HepG2 (cell line): ENCODE measurements around the gene MORC3. TPM values are rescaled to one million over a fixed set of nuclear protein-coding genes. Genes with fewer than 3 reads are reported as not detected.
"Not testable (repeated sequence)": the region's sequence is repeated elsewhere in the genome, so short reads cannot be mapped to it uniquely, and the experiment has no call there.

Experiments
- ATAC-seq: fragments of 200-7000 bp; cut with Tn5 transposase; 3 replicates; pipeline ENCODE4 v1.9.1; 2020; ENCODE audit warnings: mild to moderate bottlenecking, moderate library complexity
- BruUV-seq: library from RNA; stranded (reverse); fragments of 400-500 nt; replicated peaks from 2 replicates; lab custom pipeline; 2021; lab: Mats Ljungman, UMichigan
- CTCF ChIA-PET: fragments of 300-600 bp; formaldehyde crosslinking; extraction: SDS; loops from one replicate; lab custom pipeline; 2021; ENCODE audit warnings: low total read pairs, inconsistent platforms, low intra/inter-chr PET ratio; lab: Yijun Ruan, JAX
- POLR2A ChIA-PET: fragments of 350-600 bp; sonication (Branson Sonifier 250); formaldehyde crosslinking; loops from one replicate; lab custom pipeline; 2020; ENCODE audit warnings: antibody characterized with exemption, inconsistent platforms; lab: Yijun Ruan, JAX
- DNase-seq: peaks from one replicate; pipeline ENCODE4 v3.0.0-alpha.2; 2015; ENCODE audit warnings: low spot score
- FAIRE-seq: peaks from 3 replicates; lab custom pipeline; 2011; peaks lifted over from hg19 to GRCh38; lab: Jason Lieb, UNC
- H2AFZ ChIP-seq: one replicate; pipeline ENCODE4 v1.6.1; 2011; ENCODE audit warnings: low read length, inconsistent platforms
- H3K27ac ChIP-seq: fragments of 300-600 bp; 3 replicates; pipeline ENCODE4 v1.8.0; 2011; ENCODE audit warnings: mixed run types, mild to moderate bottlenecking, mixed read lengths, low read length, inconsistent platforms; ENCODE audit not compliant: insufficient read depth; ENCODE audit errors: extremely low read length
- H3K27me3 ChIP-seq, 2 experiments: fragments of 200-600 bp in 1 of 2; 2 replicates in 1 of 2; 3 replicates in 1 of 2; pipeline versions ENCODE4 v1.6.0 to v1.8.0; 2011; ENCODE audit warnings: low read length in 2 of 2, mild to moderate bottlenecking in 2 of 2, moderate library complexity in 2 of 2, inconsistent platforms in 1 of 2; ENCODE audit not compliant: insufficient read depth in 2 of 2, control insufficient read depth in 1 of 2
- H3K36me3 ChIP-seq, 2 experiments: fragments of 200-600 bp in 1 of 2; replicated peaks in 1 of 2; 2 replicates in 1 of 2; 3 replicates in 1 of 2; pipeline versions ENCODE4 v1.5.1 to v1.8.0; 2011; ENCODE audit warnings: low read length in 2 of 2, inconsistent platforms in 1 of 2; ENCODE audit not compliant: insufficient read depth in 2 of 2, control insufficient read depth in 1 of 2
- H3K4me1 ChIP-seq: 2 replicates; pipeline ENCODE4 v1.5.1; 2012; ENCODE audit warnings: low read length, inconsistent platforms; ENCODE audit not compliant: insufficient read depth
- H3K4me2 ChIP-seq: 2 replicates; pipeline ENCODE4 v1.6.0; 2011; ENCODE audit warnings: low read depth, low read length, inconsistent platforms
- H3K4me3 ChIP-seq, 3 experiments: fragments of 200-600 bp in 1 of 3; sonication (generic), shearing (Covaris generic) in 1 of 3; replicated peaks in 1 of 3; 2 replicates each; pipeline ENCODE4 v1.5.1; 2011 to 2016; ENCODE audit warnings: low read length in 3 of 3, inconsistent platforms in 2 of 3, low read depth in 2 of 3, mild to moderate bottlenecking in 2 of 3, control low read depth in 1 of 3, mixed read lengths in 1 of 3; ENCODE audit not compliant: insufficient read depth in 1 of 3
- H3K79me2 ChIP-seq: one replicate; pipeline ENCODE4 v1.6.1; 2011; ENCODE audit warnings: low read length, inconsistent platforms; ENCODE audit not compliant: insufficient read depth
- H3K9ac ChIP-seq: 2 replicates; pipeline ENCODE4 v1.6.0; 2011; ENCODE audit warnings: mild to moderate bottlenecking, low read depth, low read length, inconsistent platforms; ENCODE audit not compliant: insufficient read depth
- H3K9me3 ChIP-seq: 2 replicates; pipeline ENCODE4 v1.5.1; 2012; ENCODE audit warnings: mild to moderate bottlenecking, low read length
- H4K20me1 ChIP-seq: 2 replicates; pipeline ENCODE4 v1.6.0; 2011; ENCODE audit warnings: inconsistent platforms, mild to moderate bottlenecking, low read length, moderate library complexity; ENCODE audit not compliant: insufficient read depth
- DZIP1 ChIP-seq: sonication (generic); formaldehyde crosslinking; IDR thresholded peaks from 2 replicates; pipeline ENCODE4 v1.5.0; 2020; ENCODE audit warnings: mild to moderate bottlenecking, missing genetic modification reagents
- EP300 ChIP-seq, 3 experiments: sonication (generic) in 1 of 3; formaldehyde crosslinking in 1 of 3; IDR thresholded peaks; 2 replicates each; pipeline versions ENCODE4 v1.5.1 to v1.6.1; 2011 to 2020; ENCODE audit warnings: low read depth in 2 of 3, low read length in 2 of 3, borderline replicate concordance in 1 of 3, improper control_type of control experiment in 1 of 3, mild to moderate bottlenecking in 1 of 3, missing genetic modification reagents in 1 of 3, moderate library complexity in 1 of 3
- MAX ChIP-seq: IDR thresholded peaks from 2 replicates; pipeline ENCODE4 v1.6.1; 2012; ENCODE audit warnings: inconsistent platforms
- PRDM10 ChIP-seq: sonication (generic); formaldehyde crosslinking; IDR thresholded peaks from 2 replicates; pipeline ENCODE4 v1.4.0; 2020; ENCODE audit warnings: low read depth, missing genetic modification reagents
- WGBS: methylation state at CpG from one replicate; pipeline ENCODE4 v1.1.6; 2017; ENCODE audit warnings: low lambda C conversion rate; 5-methylcytosine and 5-hydroxymethylcytosine counted together
- in situ Hi-C: cut with HindIII; loops from 2 replicates; pipeline ENCODE4 v1.10.0; 2017; ENCODE audit warnings: low pct_unique_long_range_greater_than_20kb; ENCODE audit not compliant: extremely low pct_ligation_motif_present
- intact Hi-C: fragments of 100-400 bp; cut with micrococcal nuclease; formaldehyde crosslinking; loops from one replicate; pipeline ENCODE4 v1.10.0; 2022; ENCODE audit not compliant: unreplicated experiment
- polyA plus RNA-seq, 8 experiments: library from polyadenylated mRNA; depleted of rRNA in 3 of 8; stranded (reverse) in 7 of 8; unstranded in 1 of 8; fragments of >200 nt; fragmentation: Illumina TruSeq in 4 of 8; extraction: Trizol in 4 of 8; gene quantifications; 2 replicates each; pipeline versions ENCODE4 v1.2.1 to v1.2.3, GENCODE V29; 2011 to 2016; ENCODE audit warnings: low read depth in 4 of 8, missing spikeins in 1 of 8, mixed read lengths in 1 of 8; ENCODE audit not compliant: insufficient read depth in 1 of 8
- total RNA-seq, 5 experiments: library from RNA; depleted of rRNA; stranded (reverse); fragments of >200 nt; fragmentation: Illumina TruSeq; extraction: Trizol; gene quantifications; 2 replicates each; pipeline ENCODE4 v1.2.3, GENCODE V29; 2016; ENCODE audit warnings: low read depth in 1 of 5

Gene MORC3
- total and polyA plus RNA-seq, 2 of the 13 experiments (the other 11 are each of a cell fraction or from before 2014, with no cell fraction given): 12.9 to 19.5 TPM

GRCh38 chr21:36399736-36400135, 79.7 kb downstream of the MORC3 start:
- H4K20me1 ChIP-seq, CTCF ChIA-PET, H3K9me3 ChIP-seq, H3K27ac ChIP-seq, H3K4me3 ChIP-seq, ATAC-seq, in situ Hi-C loops, H3K9ac ChIP-seq, BruUV-seq, intact Hi-C loops, FAIRE-seq, H3K79me2 ChIP-seq, H3K4me1 ChIP-seq, H3K27me3 ChIP-seq, DNase-seq, H3K4me2 ChIP-seq, H2AFZ ChIP-seq: not testable (repeated sequence)
- POLR2A ChIA-PET: interaction anchor here (0.8 kb wide), 1 partner anchor 286 kb away, joined by 3 read pairs; no protein-coding TSS in a partner anchor
- peaks cover 5 to 30% of the 10 kb centered on the region in 2 experiments; a peak in 4 of 5 replicates for H3K36me3 ChIP-seq
- WGBS: 97% methylated on average over 9 of the region's 9 CpGs

- Histone ChIP-seq H3K27me3 (no peaks in the 10 kb centered on the region), H3K36me3 (peaks cover 3 to 27% of the 10 kb centered on the region in 2 experiments; a peak in 3 of 5 replicates), H2AFZ (no peak overlapping the region)
- no peak for TF ChIP-seq PRDM10
- no peak for TF ChIP-seq DZIP1
- no peak for TF ChIP-seq MAX
- no peak for TF ChIP-seq EP300 (IDR thresholded peaks at IDR 0.05; ENCODE audit: low read depth in 2 of 2, low read length in 2 of 2)
- no peak for TF ChIP-seq EP300 (CRISPR knock-in tag; IDR thresholded peaks at IDR 0.05; ENCODE audit: borderline replicate concordance)
- TF ChIP-seq, all 625 proteins: peak for 0
- Histone ChIP-seq H3K79me2 (no peaks in the 10 kb centered on the region), H3K4me1 (no peaks in the 10 kb centered on the region), H4K20me1 (no peaks in the 10 kb centered on the region), H3K27ac (no peak overlapping the region), H3K9me3 (no peaks in the 10 kb centered on the region), H3K9ac (no peak overlapping the region), H3K4me3 (no peak overlapping the region), H3K4me2 (no peak overlapping the region)
- 97% methylated on average over 8 of the region's 8 CpGs for WGBS
- ATAC-seq (no peak), FAIRE-seq (no peak), DNase-seq (no peak)
- ChIA-PET CTCF (no interaction called here), POLR2A (no interaction called here)
- intact Hi-C loops: no loop called here
- in situ Hi-C loops: no loop called here
- no TSS peak for BruUV-seq
Observed at GRCh38 chr21:36400719-36401118, 80.7 kb downstream of the MORC3 start.
